HepG2 (cell line): Measurements from ENCODE around the gene UBE2D3. TPM values are rescaled to one million over a fixed set of nuclear protein-coding genes. Genes with fewer than 3 reads are reported as not detected.

Experiments used
- ARNT2 ChIP-seq: sonication (generic); formaldehyde crosslinking; IDR thresholded peaks from 2 replicates; pipeline ENCODE4 v1.8.0; 2022; ENCODE audit warnings: mild to moderate bottlenecking, low read depth, missing genetic modification reagents, moderate library complexity
- CHD2 ChIP-seq: IDR thresholded peaks from 2 replicates; pipeline ENCODE4 v1.6.1; 2011; ENCODE audit warnings: low read depth, low read length, improper control_type of control experiment
- HDAC1 ChIP-seq: sonication (generic); formaldehyde crosslinking; IDR thresholded peaks from 2 replicates; pipeline ENCODE4 v1.5.1; 2020; ENCODE audit warnings: mild to moderate bottlenecking, missing genetic modification reagents
- NONO ChIP-seq, 2 experiments: fragments of 450-650 bp in 1 of 2; sonication (generic) in 1 of 2; formaldehyde crosslinking in 1 of 2; IDR thresholded peaks in 1 of 2; conservative IDR thresholded peaks in 1 of 2; 2 replicates each; pipeline versions ENCODE4 v1.6.1 to v1.8.0; 2017 to 2022; ENCODE audit warnings: mild to moderate bottlenecking in 1 of 2, missing genetic modification reagents in 1 of 2, moderate library complexity in 1 of 2
- NR2F2 ChIP-seq: IDR thresholded peaks from 2 replicates; pipeline ENCODE4 v1.6.1; 2012; ENCODE audit warnings: low read depth, inconsistent platforms, borderline replicate concordance
- REPIN1 ChIP-seq: sonication (generic); formaldehyde crosslinking; IDR thresholded peaks from 2 replicates; pipeline ENCODE4 v1.8.0; 2022; ENCODE audit warnings: missing genetic modification reagents, low read depth, mild to moderate bottlenecking, borderline replicate concordance
- TBX3 ChIP-seq: fragments of 450-650 bp; IDR thresholded peaks from 2 replicates; pipeline ENCODE4 v1.6.1; 2017; ENCODE audit warnings: antibody characterized with exemption, mild to moderate bottlenecking, inconsistent platforms, borderline replicate concordance
- ZNF326 ChIP-seq: sonication (generic); formaldehyde crosslinking; IDR thresholded peaks from 2 replicates; pipeline ENCODE4 v1.4.0; 2020; ENCODE audit warnings: missing genetic modification reagents, borderline replicate concordance
- ZNF331 ChIP-seq: sonication (generic); formaldehyde crosslinking; IDR thresholded peaks from 2 replicates; pipeline ENCODE4 v1.4.0; 2020; ENCODE audit warnings: missing genetic modification reagents
- ZNF430 ChIP-seq: sonication (generic); formaldehyde crosslinking; IDR thresholded peaks from 2 replicates; pipeline ENCODE4 v1.9.0; 2021; ENCODE audit warnings: mild to moderate bottlenecking, missing genetic modification reagents
- ZNF562 ChIP-seq: sonication (generic); formaldehyde crosslinking; IDR thresholded peaks from 2 replicates; pipeline ENCODE4 v1.8.0; 2022; ENCODE audit warnings: missing genetic modification reagents, borderline replicate concordance
- ZNF816 ChIP-seq: sonication (generic); formaldehyde crosslinking; IDR thresholded peaks from 2 replicates; pipeline ENCODE4 v1.8.0; 2022; ENCODE audit warnings: missing genetic modification reagents, mild to moderate bottlenecking, borderline replicate concordance
- ZNF841 ChIP-seq: sonication (generic); formaldehyde crosslinking; IDR thresholded peaks from 2 replicates; pipeline ENCODE4 v1.8.1; 2023; ENCODE audit warnings: missing genetic modification reagents, borderline replicate concordance
- polyA plus RNA-seq, 8 experiments: library from polyadenylated mRNA; depleted of rRNA in 3 of 8; stranded (reverse) in 7 of 8; unstranded in 1 of 8; fragments of >200 nt; fragmentation: Illumina TruSeq in 4 of 8; extraction: Trizol in 4 of 8; gene quantifications; 2 replicates each; pipeline versions ENCODE4 v1.2.1 to v1.2.3, GENCODE V29; 2011 to 2016; ENCODE audit warnings: low read depth in 4 of 8, missing spikeins in 1 of 8, mixed read lengths in 1 of 8; ENCODE audit not compliant: insufficient read depth in 1 of 8
- total RNA-seq, 5 experiments: library from RNA; depleted of rRNA; stranded (reverse); fragments of >200 nt; fragmentation: Illumina TruSeq; extraction: Trizol; gene quantifications; 2 replicates each; pipeline ENCODE4 v1.2.3, GENCODE V29; 2016; ENCODE audit warnings: low read depth in 1 of 5
- TF ChIP-seq, protein P1 (sequence below): sonication (generic); formaldehyde crosslinking; IDR thresholded peaks from 2 replicates; pipeline ENCODE4 v1.4.0; 2020; ENCODE audit warnings: missing genetic modification reagents
- TF ChIP-seq, protein P2 (sequence below): sonication (generic); formaldehyde crosslinking; IDR thresholded peaks from 2 replicates; pipeline ENCODE4 v1.5.0; 2020; ENCODE audit warnings: missing genetic modification reagents

The UBE2D3 gene
- total and polyA plus RNA-seq, 2 of the 13 experiments (the other 11 are each of a cell fraction or from before 2014, with no cell fraction given): 224 to 293 TPM

DNA sequence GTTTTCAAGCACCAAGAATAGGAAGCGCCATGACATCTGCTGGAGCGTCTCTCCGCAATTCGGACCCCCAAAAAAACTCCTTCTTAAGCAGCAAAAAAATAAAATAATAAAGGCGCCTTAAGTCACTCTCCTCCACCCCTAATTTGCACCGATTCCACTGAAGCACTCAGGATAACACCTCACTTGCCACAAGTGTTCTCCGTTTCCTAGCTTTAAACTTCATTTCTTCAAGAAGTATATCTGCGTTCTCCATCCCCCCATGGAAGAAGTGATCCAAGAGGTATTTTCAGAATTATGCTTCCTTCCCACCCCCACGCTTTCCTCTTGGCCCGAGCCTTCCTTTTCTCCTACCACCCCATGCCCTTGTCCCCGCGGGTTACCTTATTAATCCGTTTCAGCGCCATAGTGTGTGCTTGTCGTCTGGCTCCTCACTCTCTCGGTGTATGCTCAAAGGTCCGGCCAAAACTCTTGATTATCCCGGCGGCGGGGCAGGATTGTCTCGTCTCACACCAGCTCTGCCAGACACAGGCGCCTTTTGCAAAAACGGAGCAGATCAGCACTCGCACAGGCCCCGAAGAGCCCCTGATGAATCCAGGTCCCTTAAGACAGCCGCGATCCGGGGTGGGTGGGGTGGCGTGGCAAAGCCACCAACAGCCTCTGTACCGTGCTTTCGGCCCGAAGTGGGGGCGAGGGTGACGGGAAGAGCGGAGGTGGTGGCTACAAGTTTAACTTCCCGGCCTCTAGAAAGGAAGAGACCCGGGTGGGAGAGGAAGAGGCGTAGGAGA is 1.1 kb downstream of the UBE2D3 start (continued):
- TF ChIP-seq TBX3 (no peak), HDAC1 (CRISPR knock-in tag) (peak; percentile 39; the same call in 1 of the 2 replicates), ZNF841 (0 out of 2 replicates have a peak, but pooled peaks have one; percentile 50), NR2F2 (0 out of 2 replicates have a peak, but pooled peaks have one; percentile 8), ZNF326 (CRISPR knock-in tag) (0 out of 2 replicates have a peak, but pooled peaks have one; percentile 34), ZNF816 (CRISPR knock-in tag) (peak; percentile 11; the same call in 1 of the 2 replicates), NONO (IDR thresholded peaks at IDR 0.05) (no peak), NONO (CRISPR knock-in tag; conservative IDR thresholded peaks at IDR 0.05) (0 out of 2 replicates have a peak, but pooled peaks have one; percentile 24), ZNF430 (0 out of 2 replicates have a peak, but pooled peaks have one; percentile 4), CHD2 (peak; percentile 7; the same call in 1 of the 2 replicates), ZNF562 (CRISPR knock-in tag) (0 out of 2 replicates have a peak, but pooled peaks have one; percentile 23), ZNF331 (CRISPR knock-in tag) (no peak), REPIN1 (no peak), ARNT2 (CRISPR knock-in tag) (0 out of 2 replicates have a peak, but pooled peaks have one; percentile 6)
- TF ChIP-seq, protein P1, sequence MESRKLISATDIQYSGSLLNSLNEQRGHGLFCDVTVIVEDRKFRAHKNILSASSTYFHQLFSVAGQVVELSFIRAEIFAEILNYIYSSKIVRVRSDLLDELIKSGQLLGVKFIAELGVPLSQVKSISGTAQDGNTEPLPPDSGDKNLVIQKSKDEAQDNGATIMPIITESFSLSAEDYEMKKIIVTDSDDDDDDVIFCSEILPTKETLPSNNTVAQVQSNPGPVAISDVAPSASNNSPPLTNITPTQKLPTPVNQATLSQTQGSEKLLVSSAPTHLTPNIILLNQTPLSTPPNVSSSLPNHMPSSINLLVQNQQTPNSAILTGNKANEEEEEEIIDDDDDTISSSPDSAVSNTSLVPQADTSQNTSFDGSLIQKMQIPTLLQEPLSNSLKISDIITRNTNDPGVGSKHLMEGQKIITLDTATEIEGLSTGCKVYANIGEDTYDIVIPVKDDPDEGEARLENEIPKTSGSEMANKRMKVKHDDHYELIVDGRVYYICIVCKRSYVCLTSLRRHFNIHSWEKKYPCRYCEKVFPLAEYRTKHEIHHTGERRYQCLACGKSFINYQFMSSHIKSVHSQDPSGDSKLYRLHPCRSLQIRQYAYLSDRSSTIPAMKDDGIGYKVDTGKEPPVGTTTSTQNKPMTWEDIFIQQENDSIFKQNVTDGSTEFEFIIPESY (CRISPR knock-in tag): no peak
- TF ChIP-seq, protein P2, sequence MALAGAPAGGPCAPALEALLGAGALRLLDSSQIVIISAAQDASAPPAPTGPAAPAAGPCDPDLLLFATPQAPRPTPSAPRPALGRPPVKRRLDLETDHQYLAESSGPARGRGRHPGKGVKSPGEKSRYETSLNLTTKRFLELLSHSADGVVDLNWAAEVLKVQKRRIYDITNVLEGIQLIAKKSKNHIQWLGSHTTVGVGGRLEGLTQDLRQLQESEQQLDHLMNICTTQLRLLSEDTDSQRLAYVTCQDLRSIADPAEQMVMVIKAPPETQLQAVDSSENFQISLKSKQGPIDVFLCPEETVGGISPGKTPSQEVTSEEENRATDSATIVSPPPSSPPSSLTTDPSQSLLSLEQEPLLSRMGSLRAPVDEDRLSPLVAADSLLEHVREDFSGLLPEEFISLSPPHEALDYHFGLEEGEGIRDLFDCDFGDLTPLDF (CRISPR knock-in tag): 0 out of 2 replicates have a peak, but pooled peaks have one; percentile 24
